H1 (cell line): ENCODE measurements around the gene VPS25.

Experiments used
- ASH2L ChIP-seq: fragments of 200-600, 300-600 bp; sonication (generic); IDR thresholded peaks from one replicate; pipeline ENCODE4 v1.7.1; 2017; ENCODE audit warnings: low read length
- CREB1 ChIP-seq: IDR thresholded peaks from 2 replicates; pipeline ENCODE4 v1.6.1; 2012; ENCODE audit warnings: inconsistent platforms
- CTCF ChIP-seq, 3 experiments: IDR thresholded peaks; 1 replicate in 2 of 3; 2 replicates in 1 of 3; pipeline versions ENCODE4 v1.5.1 to v1.6.1; 2011; ENCODE audit warnings: low read length in 3 of 3, mild to moderate bottlenecking in 3 of 3, inconsistent platforms in 2 of 3, low read depth in 1 of 3, moderate library complexity in 1 of 3; ENCODE audit not compliant: insufficient read depth in 1 of 3; ENCODE audit errors: control extremely low read depth in 1 of 3
- JUN ChIP-seq: IDR thresholded peaks from 2 replicates; pipeline ENCODE4 v1.6.1; 2011; ENCODE audit warnings: low read depth, mild to moderate bottlenecking, improper control_type of control experiment, low read length
- JUND ChIP-seq: IDR thresholded peaks from 2 replicates; pipeline ENCODE4 v1.6.1; 2011; ENCODE audit warnings: mild to moderate bottlenecking, improper control_type of control experiment, low read length
- SP1 ChIP-seq: IDR thresholded peaks from 2 replicates; pipeline ENCODE4 v1.6.1; 2011; ENCODE audit warnings: low read depth, low read length
- TF ChIP-seq, protein P1 (sequence below): IDR thresholded peaks from 2 replicates; pipeline ENCODE4 v1.6.1; 2011; ENCODE audit warnings: low read length, improper control_type of control experiment

GRCh38 chr17:42827472-42827871 lies 54.2 kb downstream of the VPS25 start:
- TF ChIP-seq ASH2L (no peak), SP1 (no peak), CREB1 (no peak), CTCF (IDR thresholded peaks at IDR 0.05; ENCODE audit: control extremely low read depth in 1 of 3, insufficient read depth in 1 of 3, low read depth in 1 of 3, low read length in 3 of 3) (no peak), JUND (no peak), JUN (no peak)
- TF ChIP-seq, protein P1, sequence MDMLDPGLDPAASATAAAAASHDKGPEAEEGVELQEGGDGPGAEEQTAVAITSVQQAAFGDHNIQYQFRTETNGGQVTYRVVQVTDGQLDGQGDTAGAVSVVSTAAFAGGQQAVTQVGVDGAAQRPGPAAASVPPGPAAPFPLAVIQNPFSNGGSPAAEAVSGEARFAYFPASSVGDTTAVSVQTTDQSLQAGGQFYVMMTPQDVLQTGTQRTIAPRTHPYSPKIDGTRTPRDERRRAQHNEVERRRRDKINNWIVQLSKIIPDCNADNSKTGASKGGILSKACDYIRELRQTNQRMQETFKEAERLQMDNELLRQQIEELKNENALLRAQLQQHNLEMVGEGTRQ = no peak
